SU-DHL-6 (cell line): ENCODE measurements around the gene GOLGB1.

Experiments
- H2AFZ ChIP-seq: fragments of 200-600 bp; sonication (generic); 2 replicates; pipeline ENCODE4 v1.6.1; 2014; ENCODE audit warnings: low read depth, mild to moderate bottlenecking, moderate library complexity, mixed read lengths, antibody characterized with exemption, low read length; ENCODE audit not compliant: severe bottlenecking
- H3F3A ChIP-seq: fragments of 200-600 bp; shearing (Covaris generic); 2 replicates; pipeline ENCODE4 v1.6.0; 2016; ENCODE audit warnings: antibody characterized with exemption, mild to moderate bottlenecking; ENCODE audit not compliant: insufficient read depth
- H3K27ac ChIP-seq: fragments of 200-600 bp; sonication (generic); 2 replicates; pipeline ENCODE4 v1.5.1; 2016; ENCODE audit warnings: low read depth, mild to moderate bottlenecking, low read length, moderate library complexity, mixed read lengths
- H3K27me3 ChIP-seq: fragments of 200-600 bp; sonication (generic), shearing (Covaris generic); 2 replicates; pipeline ENCODE4 v1.6.0; 2014; ENCODE audit warnings: mild to moderate bottlenecking, low read length
- H3K36me3 ChIP-seq: fragments of 200-600 bp; sonication (generic); 2 replicates; pipeline ENCODE4 v1.6.1; 2014; ENCODE audit warnings: mild to moderate bottlenecking, low read length, mixed read lengths
- H3K4me2 ChIP-seq: fragments of 300-600, 200-600 bp; shearing (Covaris generic), sonication (generic); 2 replicates; pipeline ENCODE4 v1.6.0; 2014; ENCODE audit warnings: low read length, low read depth, mild to moderate bottlenecking; ENCODE audit not compliant: poor library complexity, severe bottlenecking
- H3K4me3 ChIP-seq: fragments of 200-600 bp; sonication (generic); 2 replicates; pipeline ENCODE4 v1.5.1; 2014; ENCODE audit warnings: antibody characterized with exemption, low read length, mild to moderate bottlenecking, mixed read lengths; ENCODE audit not compliant: insufficient read depth, poor library complexity, severe bottlenecking
- H3K79me2 ChIP-seq: fragments of 200-600 bp; sonication (generic); 2 replicates; pipeline ENCODE4 v1.6.1; 2014; ENCODE audit warnings: mild to moderate bottlenecking, low read length, moderate library complexity; ENCODE audit not compliant: insufficient read depth
- H3K9ac ChIP-seq: fragments of 200-600 bp; sonication (generic); 2 replicates; pipeline ENCODE4 v1.7.0; 2014; ENCODE audit warnings: mild to moderate bottlenecking, low read length
- H3K9me2 ChIP-seq: fragments of 200-600 bp; sonication (generic); replicated peaks from 2 replicates; pipeline ENCODE4 v1.6.1; 2014; ENCODE audit warnings: low read length; ENCODE audit not compliant: insufficient read depth
- H3K9me3 ChIP-seq: fragments of 200-600 bp; sonication (generic); 2 replicates; pipeline ENCODE4 v1.6.1; 2014; ENCODE audit warnings: low read length, mixed read lengths; ENCODE audit not compliant: insufficient read depth
- H4K20me1 ChIP-seq: fragments of 200-600 bp; sonication (generic); 2 replicates; pipeline ENCODE4 v1.6.1; 2014; ENCODE audit warnings: low read depth, mild to moderate bottlenecking, antibody characterized with exemption, low read length, moderate library complexity, mixed read lengths
- EZH2phosphoT487 ChIP-seq: fragments of 200-600 bp; sonication (generic), shearing (Covaris generic); conservative IDR thresholded peaks from 2 replicates; pipeline ENCODE4 v1.6.1; 2018; ENCODE audit warnings: mild to moderate bottlenecking, antibody characterized with exemption, low read length, moderate library complexity, mixed read lengths
- TF ChIP-seq, protein P1 (sequence below): fragments of 200-600 bp; sonication (generic); IDR thresholded peaks from one replicate; pipeline ENCODE4 v1.5.1; 2017; ENCODE audit warnings: antibody characterized with exemption, mild to moderate bottlenecking, low read length, moderate library complexity; ENCODE audit not compliant: insufficient read depth, poor library complexity, severe bottlenecking

Gene GOLGB1

GRCh38 chr3:121667333-121667732 is 82.2 kb downstream of the GOLGB1 start:
- no peak overlapping the region for H3K9ac ChIP-seq
- TF ChIP-seq, protein P1, sequence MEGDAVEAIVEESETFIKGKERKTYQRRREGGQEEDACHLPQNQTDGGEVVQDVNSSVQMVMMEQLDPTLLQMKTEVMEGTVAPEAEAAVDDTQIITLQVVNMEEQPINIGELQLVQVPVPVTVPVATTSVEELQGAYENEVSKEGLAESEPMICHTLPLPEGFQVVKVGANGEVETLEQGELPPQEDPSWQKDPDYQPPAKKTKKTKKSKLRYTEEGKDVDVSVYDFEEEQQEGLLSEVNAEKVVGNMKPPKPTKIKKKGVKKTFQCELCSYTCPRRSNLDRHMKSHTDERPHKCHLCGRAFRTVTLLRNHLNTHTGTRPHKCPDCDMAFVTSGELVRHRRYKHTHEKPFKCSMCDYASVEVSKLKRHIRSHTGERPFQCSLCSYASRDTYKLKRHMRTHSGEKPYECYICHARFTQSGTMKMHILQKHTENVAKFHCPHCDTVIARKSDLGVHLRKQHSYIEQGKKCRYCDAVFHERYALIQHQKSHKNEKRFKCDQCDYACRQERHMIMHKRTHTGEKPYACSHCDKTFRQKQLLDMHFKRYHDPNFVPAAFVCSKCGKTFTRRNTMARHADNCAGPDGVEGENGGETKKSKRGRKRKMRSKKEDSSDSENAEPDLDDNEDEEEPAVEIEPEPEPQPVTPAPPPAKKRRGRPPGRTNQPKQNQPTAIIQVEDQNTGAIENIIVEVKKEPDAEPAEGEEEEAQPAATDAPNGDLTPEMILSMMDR: no peak
- no peak for TF ChIP-seq EZH2phosphoT487
- H3K27me3 ChIP-seq: no peaks in the 10 kb centered on the region
- H3K9me3 ChIP-seq: no peaks in the 10 kb centered on the region
- H3K4me2 ChIP-seq: no peak overlapping the region
- no peaks in the 10 kb centered on the region for H3K36me3 ChIP-seq
- H4K20me1 ChIP-seq: no peaks in the 10 kb centered on the region
- no peaks in the 10 kb centered on the region for H3F3A ChIP-seq
- H3K9me2 ChIP-seq: no peaks in the 10 kb centered on the region
- no peak overlapping the region for H3K27ac ChIP-seq
- no peak overlapping the region for H2AFZ ChIP-seq
- no peak overlapping the region for H3K4me3 ChIP-seq
- H3K79me2 ChIP-seq: no peaks in the 10 kb centered on the region

- no peaks in the 10 kb centered on the region for H3K27me3 ChIP-seq
- no peak overlapping the region for H2AFZ ChIP-seq
- no peaks in the 10 kb centered on the region for H3K9me3 ChIP-seq
- H3K9me2 ChIP-seq: no peaks in the 10 kb centered on the region
- H3K9ac ChIP-seq: no peak overlapping the region
- TF ChIP-seq, protein P1: no peak
- no peak for TF ChIP-seq EZH2phosphoT487
- no peak overlapping the region for H3K27ac ChIP-seq
- H3K4me3 ChIP-seq: no peak overlapping the region
- H3K36me3 ChIP-seq: no peaks in the 10 kb centered on the region
- H3K79me2 ChIP-seq: no peaks in the 10 kb centered on the region
- no peaks in the 10 kb centered on the region for H3F3A ChIP-seq
- H4K20me1 ChIP-seq: no peaks in the 10 kb centered on the region
- no peak overlapping the region for H3K4me2 ChIP-seq
These were observed 84.1 kb downstream of the GOLGB1 start for GRCh38 chr3:121665488-121665887.

DNA sequence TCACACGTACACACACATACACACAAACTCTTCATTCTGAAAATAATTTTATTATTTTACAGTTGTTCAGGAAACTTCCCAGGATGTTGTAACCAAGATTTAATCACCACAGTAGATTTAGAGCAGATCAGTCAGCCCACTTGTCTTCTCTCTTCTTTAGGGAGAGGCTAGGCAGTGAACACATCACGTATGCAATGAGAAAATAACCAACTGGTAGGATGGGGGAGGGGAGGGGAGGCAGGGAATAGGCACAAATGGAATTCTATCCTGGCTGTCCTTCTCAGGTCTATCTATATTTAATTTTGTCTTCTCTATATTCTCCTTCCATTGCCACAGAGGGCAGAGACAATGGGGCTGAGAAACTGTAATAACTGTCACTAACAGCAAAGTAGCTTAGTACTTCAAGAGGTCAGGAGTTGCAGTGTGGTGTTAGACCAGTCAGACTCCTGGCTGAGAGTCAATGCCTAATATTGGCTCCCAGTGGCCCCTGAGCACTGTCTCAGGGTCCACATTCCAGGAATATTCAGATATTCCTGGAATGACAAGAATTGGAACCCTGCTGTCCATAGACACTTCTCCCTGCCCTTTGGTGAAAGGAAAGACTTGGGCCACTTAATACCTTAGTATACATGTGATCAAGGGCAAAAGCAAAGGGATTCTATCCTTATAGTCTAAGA is 86.2 kb downstream of the GOLGB1 start:
- Histone ChIP-seq H3K27me3 (no peaks in the 10 kb centered on the region), H3K9me2 (no peaks in the 10 kb centered on the region), H2AFZ (no peak overlapping the region), H3K9me3 (no peaks in the 10 kb centered on the region), H3F3A (no peaks in the 10 kb centered on the region), H3K27ac (no peak overlapping the region), H3K79me2 (peaks cover 20% of the 10 kb centered on the region), H3K4me2 (no peak overlapping the region), H4K20me1 (no peaks in the 10 kb centered on the region), H3K9ac (no peak overlapping the region), H3K36me3 (no peaks in the 10 kb centered on the region), H3K4me3 (no peak overlapping the region)
- TF ChIP-seq EZH2phosphoT487: no peak
- TF ChIP-seq, protein P1: no peak
